ENCODE data around the gene DEFB124. TPM values are rescaled to one million over a fixed set of nuclear protein-coding genes. Genes with fewer than 3 reads are reported as not detected.

Gene DEFB124
- total and polyA plus RNA-seq, 4 donors: 0.18 TPM; not detected in 3

DNA sequence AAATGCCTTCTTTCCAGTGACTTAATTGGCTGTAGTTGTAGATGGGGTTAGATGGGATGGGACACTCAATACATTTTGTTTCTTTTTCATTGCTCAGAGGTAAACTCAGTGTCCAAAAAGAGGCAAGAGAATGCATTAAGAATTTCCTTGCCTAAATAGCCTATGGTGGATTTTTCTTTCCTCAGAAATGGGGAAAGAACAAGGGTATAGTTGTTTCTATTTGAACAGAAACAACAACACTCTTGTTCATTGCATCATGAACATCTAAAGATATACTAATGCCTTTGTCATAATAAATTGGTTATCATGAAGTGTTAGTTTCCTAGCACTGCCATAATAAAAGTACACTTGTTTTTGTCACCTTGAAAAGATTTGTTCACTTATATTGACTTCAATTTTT is 49.1 kb downstream of the DEFB124 start:
- DNase-seq: no peak
- no peak overlapping the region for H3K27ac ChIP-seq (ENCODE audit: low read depth in 1 of 2, low read length in 1 of 2)
- TF ChIP-seq CTCF (IDR thresholded peaks at IDR 0.05; ENCODE audit: control extremely low read depth, extremely low read depth): no peak
- H3K4me1 ChIP-seq (ENCODE audit: control insufficient read depth in 5 of 5, insufficient read depth in 5 of 5, low read length in 5 of 5): no peaks in the 10 kb centered on the region
- H3K27me3 ChIP-seq (ENCODE audit: control insufficient read depth in 3 of 3, insufficient read depth in 3 of 3, low read length in 2 of 3): no peaks in the 10 kb centered on the region
- H3K9me3 ChIP-seq (ENCODE audit: control insufficient read depth in 4 of 4, insufficient read depth in 3 of 4, low read length in 3 of 4): no peaks in the 10 kb centered on the region
- no peak overlapping the region for H3K9ac ChIP-seq (ENCODE audit: insufficient read depth in 1 of 2, low read length in 2 of 2)
- no peaks in the 10 kb centered on the region for H3K36me3 ChIP-seq (ENCODE audit: control insufficient read depth in 4 of 4, insufficient read depth in 4 of 4, low read length in 4 of 4)
- ATAC-seq (ENCODE audit: insufficient read depth, low FRiP score): no peak
- no peak overlapping the region for H3K4me3 ChIP-seq

- DNase-seq (no peak), ATAC-seq (ENCODE audit: insufficient read depth, low FRiP score) (no peak)
- Histone ChIP-seq H3K4me1 (ENCODE audit: control insufficient read depth in 5 of 5, insufficient read depth in 5 of 5, low read length in 5 of 5) (no peaks in the 10 kb centered on the region), H3K27me3 (ENCODE audit: control insufficient read depth in 3 of 3, insufficient read depth in 3 of 3, low read length in 2 of 3) (no peaks in the 10 kb centered on the region), H3K9me3 (ENCODE audit: control insufficient read depth in 4 of 4, insufficient read depth in 3 of 4, low read length in 3 of 4) (no peaks in the 10 kb centered on the region), H3K36me3 (ENCODE audit: control insufficient read depth in 4 of 4, insufficient read depth in 4 of 4, low read length in 4 of 4) (no peaks in the 10 kb centered on the region), H3K4me3 (no peak overlapping the region), H3K27ac (ENCODE audit: low read depth in 1 of 2, low read length in 1 of 2) (no peak overlapping the region), H3K9ac (ENCODE audit: insufficient read depth in 1 of 2, low read length in 2 of 2) (no peak overlapping the region)
- 84 to 87% methylated on average over 7 of the region's 7 CpGs for WGBS, 2 donors
- TF ChIP-seq CTCF (IDR thresholded peaks at IDR 0.05; ENCODE audit: control extremely low read depth, extremely low read depth): no peak
Observed at GRCh38 chr20:31418307-31418706, 56.6 kb downstream of the DEFB124 start.

- no peak overlapping the region for H3K9ac ChIP-seq (ENCODE audit: insufficient read depth in 1 of 2, low read length in 2 of 2)
- H3K27me3 ChIP-seq (ENCODE audit: control insufficient read depth in 3 of 3, insufficient read depth in 3 of 3, low read length in 2 of 3): no peaks in the 10 kb centered on the region
- no peaks in the 10 kb centered on the region for H3K9me3 ChIP-seq (ENCODE audit: control insufficient read depth in 4 of 4, insufficient read depth in 3 of 4, low read length in 3 of 4)
- no peaks in the 10 kb centered on the region for H3K36me3 ChIP-seq (ENCODE audit: control insufficient read depth in 4 of 4, insufficient read depth in 4 of 4, low read length in 4 of 4)
- H3K4me1 ChIP-seq (ENCODE audit: control insufficient read depth in 5 of 5, insufficient read depth in 5 of 5, low read length in 5 of 5): no peaks in the 10 kb centered on the region
- no peak overlapping the region for H3K4me3 ChIP-seq
- WGBS, 2 donors: 90 to 94% methylated on average over 2 of the region's 2 CpGs
- TF ChIP-seq CTCF (IDR thresholded peaks at IDR 0.05; ENCODE audit: control extremely low read depth, extremely low read depth): no peak
- H3K27ac ChIP-seq (ENCODE audit: low read depth in 1 of 2, low read length in 1 of 2): no peak overlapping the region
- ATAC-seq (ENCODE audit: insufficient read depth, low FRiP score) (no peak), DNase-seq (no peak)
Observed at GRCh38 chr20:31415653-31416052, 59.3 kb downstream of the DEFB124 start.

Other genes starting within 250 kb of the DEFB124 start
- gene DEFB115, start 217.5 kb downstream of the DEFB124 start, total RNA-seq: not detected
- not detected for gene DEFB115, start 217.5 kb downstream of the DEFB124 start, polyA plus RNA-seq
- gene DEFB116, start 166.5 kb downstream of the DEFB124 start, total RNA-seq: not detected
- gene DEFB116, start 166.5 kb downstream of the DEFB124 start, polyA plus RNA-seq: not detected
- gene DEFB118, start 106.5 kb downstream of the DEFB124 start, total RNA-seq: not detected
- not detected for gene DEFB118, start 106.5 kb downstream of the DEFB124 start, polyA plus RNA-seq
- not detected for gene DEFB119, start 84.5 kb downstream of the DEFB124 start, total RNA-seq
- gene DEFB119, start 84.5 kb downstream of the DEFB124 start, polyA plus RNA-seq: not detected
- not detected for gene DEFB121, start 68.9 kb downstream of the DEFB124 start, total RNA-seq
- not detected for gene DEFB121, start 68.9 kb downstream of the DEFB124 start, polyA plus RNA-seq
- gene DEFB123, start 34.5 kb downstream of the DEFB124 start, total RNA-seq: not detected
- gene DEFB123, start 34.5 kb downstream of the DEFB124 start, polyA plus RNA-seq: not detected
- 1 to 10 TPM; 1.7 to 7.1 TPM for gene REM1, start 161 bp upstream of the DEFB124 start, total RNA-seq
- 1 to 10 TPM; 1.3 to 1.7 TPM for gene REM1, start 161 bp upstream of the DEFB124 start, polyA plus RNA-seq
- 100 to 1,000 TPM in 1 of 2 donors, 10 to 100 TPM in 1; 53.5 to 237 TPM for gene HM13, start 39.3 kb upstream of the DEFB124 start, total RNA-seq
- gene HM13, start 39.3 kb upstream of the DEFB124 start, polyA plus RNA-seq: 100 to 1,000 TPM; 173 to 249 TPM
- 100 to 1,000 TPM; 251 to 389 TPM for gene ID1, start 130.2 kb upstream of the DEFB124 start, total RNA-seq
- 100 to 1,000 TPM; 299 to 824 TPM for gene ID1, start 130.2 kb upstream of the DEFB124 start, polyA plus RNA-seq
- gene COX4I2, start 162.8 kb upstream of the DEFB124 start, total RNA-seq: 10 to 100 TPM; 14.4 to 18.8 TPM
- gene COX4I2, start 162.8 kb upstream of the DEFB124 start, polyA plus RNA-seq: 10 to 100 TPM; 21.0 to 51.8 TPM
- 100 to 1,000 TPM; 113 to 150 TPM for gene BCL2L1, start 247.7 kb upstream of the DEFB124 start, total RNA-seq
- 100 to 1,000 TPM; 107 to 120 TPM for gene BCL2L1, start 247.7 kb upstream of the DEFB124 start, polyA plus RNA-seq